Prostate gland (tissue), 2 donors: ENCODE results near the gene MATN1. TPM values are rescaled to one million over a fixed set of nuclear protein-coding genes. Genes with fewer than 3 reads are reported as not detected.

Experiments
- DNase-seq: peaks from one replicate; pipeline ENCODE4 v3.0.0-alpha.2; 2019; ENCODE audit warnings: low spot score
- H3K27ac ChIP-seq, 2 donors: fragments of 200-600 bp; sonication (generic); 2 replicates each; pipeline ENCODE4 v1.5.1; 2017 to 2019
- H3K27me3 ChIP-seq: fragments of 200-600 bp; sonication (generic); replicated peaks from 2 replicates; pipeline ENCODE4 v1.5.1; 2019; ENCODE audit not compliant: insufficient read depth
- H3K36me3 ChIP-seq, 2 donors: fragments of 200-600 bp; sonication (generic); 1 replicate in 1 of 2; 2 replicates in 1 of 2; pipeline versions ENCODE4 v1.5.1 to v1.8.1; 2017 to 2019
- H3K4me1 ChIP-seq: fragments of 200-600 bp; sonication (generic); replicated peaks from 2 replicates; pipeline ENCODE4 v1.5.1; 2019
- H3K4me3 ChIP-seq, 2 donors: fragments of 200-600 bp; sonication (generic); 2 replicates each; pipeline ENCODE4 v1.5.1; 2017 to 2019
- H3K9me3 ChIP-seq: fragments of 200-600 bp; sonication (generic); 2 replicates; pipeline ENCODE4 v1.5.1; 2017
- POLR2A ChIP-seq: fragments of 450-650 bp; IDR thresholded peaks from one replicate; pipeline ENCODE4 v1.6.1; 2016; ENCODE audit warnings: antibody characterized with exemption, mild to moderate bottlenecking
- POLR2AphosphoS5 ChIP-seq: sonication (generic); formaldehyde crosslinking; IDR thresholded peaks from one replicate; pipeline ENCODE4 v1.6.1; 2017; ENCODE audit warnings: antibody characterized with exemption
- WGBS: methylation state at CpG from one replicate; pipeline ENCODE4 v1.1.5; 2018; 5-methylcytosine and 5-hydroxymethylcytosine counted together
- intact Hi-C: fragments of 100-400 bp; cut with DNase I; formaldehyde crosslinking; loops from one replicate; pipeline ENCODE4 v1.14.2; 2022
- total RNA-seq, 2 donors: library from RNA; depleted of rRNA; stranded (reverse); fragments of >200 nt; gene quantifications; one replicate each; pipeline ENCODE4 v1.1.0, GENCODE V29; 2016
- TF ChIP-seq, protein P1 (sequence below), 4 experiments: fragments of 200-600 bp in 2 of 4; fragments of 450-650 bp in 2 of 4; sonication (generic) in 2 of 4; IDR thresholded peaks; 1 replicate in 3 of 4; 2 replicates in 1 of 4; pipeline ENCODE4 v1.5.1; 2016 to 2019; ENCODE audit warnings: antibody characterized with exemption in 4 of 4, mild to moderate bottlenecking in 2 of 4, moderate library complexity in 2 of 4

MATN1 gene, protein sequence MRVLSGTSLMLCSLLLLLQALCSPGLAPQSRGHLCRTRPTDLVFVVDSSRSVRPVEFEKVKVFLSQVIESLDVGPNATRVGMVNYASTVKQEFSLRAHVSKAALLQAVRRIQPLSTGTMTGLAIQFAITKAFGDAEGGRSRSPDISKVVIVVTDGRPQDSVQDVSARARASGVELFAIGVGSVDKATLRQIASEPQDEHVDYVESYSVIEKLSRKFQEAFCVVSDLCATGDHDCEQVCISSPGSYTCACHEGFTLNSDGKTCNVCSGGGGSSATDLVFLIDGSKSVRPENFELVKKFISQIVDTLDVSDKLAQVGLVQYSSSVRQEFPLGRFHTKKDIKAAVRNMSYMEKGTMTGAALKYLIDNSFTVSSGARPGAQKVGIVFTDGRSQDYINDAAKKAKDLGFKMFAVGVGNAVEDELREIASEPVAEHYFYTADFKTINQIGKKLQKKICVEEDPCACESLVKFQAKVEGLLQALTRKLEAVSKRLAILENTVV
- under 1 TPM in 1 of 2 donors, not detected in 1; 0.34 TPM for total RNA-seq

DNA sequence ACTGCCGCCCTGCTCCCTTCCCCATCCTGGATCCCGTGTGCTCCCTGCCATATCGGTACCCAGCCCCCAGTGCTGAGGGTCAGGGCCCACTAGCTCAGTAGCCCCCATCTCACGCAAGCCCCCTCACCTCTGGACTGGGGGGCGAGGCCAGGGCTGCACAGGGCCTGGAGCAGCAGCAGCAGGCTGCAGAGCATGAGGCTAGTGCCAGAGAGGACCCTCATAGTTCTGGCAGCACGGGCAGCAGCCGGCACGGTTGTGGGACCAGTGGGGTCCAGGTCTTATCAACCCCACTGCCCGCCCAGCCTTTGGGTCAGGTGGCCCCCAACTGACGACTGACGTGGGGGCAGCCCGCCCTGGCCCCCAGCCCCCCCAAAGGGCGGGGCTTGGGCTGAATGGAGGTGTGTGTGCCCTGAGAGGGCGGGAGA lies at the start of gene MATN1:
Gene MATN1, minus strand, starts transcription at position 255 of the 425 bp plus-strand sequence. Its CDS starts 34 bp downstream, at position 221.
- 85% methylated on average over 14 of the region's 14 CpGs for WGBS
- H3K4me3 ChIP-seq = no peak within 1 kb of the TSS
- H3K27me3 ChIP-seq = no peaks in the 10 kb centered on the region
- no peak within 1 kb of the TSS for H3K27ac ChIP-seq
- DNase-seq = no peak
- H3K4me1 ChIP-seq = peaks cover 6% of the 10 kb centered on the region
- TF ChIP-seq POLR2AphosphoS5 (no peak), POLR2A (no peak)
- TF ChIP-seq, protein P1, sequence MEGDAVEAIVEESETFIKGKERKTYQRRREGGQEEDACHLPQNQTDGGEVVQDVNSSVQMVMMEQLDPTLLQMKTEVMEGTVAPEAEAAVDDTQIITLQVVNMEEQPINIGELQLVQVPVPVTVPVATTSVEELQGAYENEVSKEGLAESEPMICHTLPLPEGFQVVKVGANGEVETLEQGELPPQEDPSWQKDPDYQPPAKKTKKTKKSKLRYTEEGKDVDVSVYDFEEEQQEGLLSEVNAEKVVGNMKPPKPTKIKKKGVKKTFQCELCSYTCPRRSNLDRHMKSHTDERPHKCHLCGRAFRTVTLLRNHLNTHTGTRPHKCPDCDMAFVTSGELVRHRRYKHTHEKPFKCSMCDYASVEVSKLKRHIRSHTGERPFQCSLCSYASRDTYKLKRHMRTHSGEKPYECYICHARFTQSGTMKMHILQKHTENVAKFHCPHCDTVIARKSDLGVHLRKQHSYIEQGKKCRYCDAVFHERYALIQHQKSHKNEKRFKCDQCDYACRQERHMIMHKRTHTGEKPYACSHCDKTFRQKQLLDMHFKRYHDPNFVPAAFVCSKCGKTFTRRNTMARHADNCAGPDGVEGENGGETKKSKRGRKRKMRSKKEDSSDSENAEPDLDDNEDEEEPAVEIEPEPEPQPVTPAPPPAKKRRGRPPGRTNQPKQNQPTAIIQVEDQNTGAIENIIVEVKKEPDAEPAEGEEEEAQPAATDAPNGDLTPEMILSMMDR (IDR thresholded peaks at IDR 0.05) = no peak
- H3K9me3 ChIP-seq = no peaks in the 10 kb centered on the region
- intact Hi-C loops = no loop called here
- H3K36me3 ChIP-seq = no peaks in the 10 kb centered on the region

DNA sequence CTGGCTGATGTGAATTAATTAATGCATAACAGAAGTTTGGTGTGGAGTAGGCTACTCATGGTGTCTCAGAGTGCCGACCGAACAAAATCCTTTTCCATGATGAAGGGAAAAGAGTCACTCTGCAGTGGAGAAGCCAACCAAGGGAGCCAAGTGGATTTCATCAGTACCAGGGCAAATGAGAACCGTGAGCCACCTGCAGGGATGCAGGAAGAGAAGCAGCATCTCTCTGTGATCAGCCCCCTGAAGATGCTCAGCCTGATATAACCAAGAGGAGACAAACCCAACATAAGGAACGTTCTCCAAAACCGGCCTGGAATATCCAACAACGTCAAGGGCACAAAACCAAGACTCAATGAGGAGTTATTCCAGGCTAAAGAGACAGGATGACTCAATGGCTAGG lies 47.6 kb upstream of the MATN1 start:
- no peak for TF ChIP-seq POLR2AphosphoS5
- TF ChIP-seq, protein P1 (IDR thresholded peaks at IDR 0.05) = no peak
- TF ChIP-seq POLR2A = no peak
- WGBS = 86% methylated on average over 6 of the region's 6 CpGs
- no peaks in the 10 kb centered on the region for H3K9me3 ChIP-seq

DNA sequence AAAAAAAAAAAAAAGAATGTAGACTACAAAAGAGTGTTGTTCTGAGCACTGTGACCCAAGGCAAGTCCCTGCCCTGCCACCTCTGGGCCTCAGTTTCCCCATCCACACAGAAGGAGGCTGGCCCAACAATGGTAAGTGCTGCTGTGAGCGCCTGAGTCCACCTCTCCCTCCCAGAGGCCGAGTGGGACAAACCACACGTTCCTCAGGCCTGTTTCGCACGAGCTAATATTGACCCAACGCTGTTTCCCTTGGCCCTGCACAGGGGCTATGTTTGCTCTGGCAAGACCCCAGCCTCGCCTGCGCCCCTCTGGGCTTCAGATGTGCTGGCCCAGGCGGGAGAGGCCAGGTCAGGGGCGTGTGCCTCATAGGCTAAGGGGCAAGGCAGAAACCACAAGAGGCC lies 46.8 kb upstream of the MATN1 start:
- no peak for TF ChIP-seq POLR2AphosphoS5
- TF ChIP-seq POLR2A = no peak
- TF ChIP-seq, protein P1 (IDR thresholded peaks at IDR 0.05) = no peak
- whole genome bisulfite sequencing = 76% methylated on average over 10 of the region's 10 CpGs
- Histone ChIP-seq H3K27me3 (no peaks in the 10 kb centered on the region), H3K36me3 (no peaks in the 10 kb centered on the region), H3K9me3 (no peaks in the 10 kb centered on the region), H3K4me3 (no peak overlapping the region), H3K4me1 (no peaks in the 10 kb centered on the region), H3K27ac (no peak overlapping the region)
- no peak for DNase-seq
- intact Hi-C loops = no loop called here

More for the DNA sequence above, 47.6 kb upstream of the MATN1 start:
- H3K4me3 ChIP-seq = no peak overlapping the region
- no peak for DNase-seq
- intact Hi-C loops = no loop called here
- no peak overlapping the region for H3K27ac ChIP-seq
- H3K27me3 ChIP-seq = no peaks in the 10 kb centered on the region
- no peaks in the 10 kb centered on the region for H3K4me1 ChIP-seq
- H3K36me3 ChIP-seq = no peaks in the 10 kb centered on the region

DNA sequence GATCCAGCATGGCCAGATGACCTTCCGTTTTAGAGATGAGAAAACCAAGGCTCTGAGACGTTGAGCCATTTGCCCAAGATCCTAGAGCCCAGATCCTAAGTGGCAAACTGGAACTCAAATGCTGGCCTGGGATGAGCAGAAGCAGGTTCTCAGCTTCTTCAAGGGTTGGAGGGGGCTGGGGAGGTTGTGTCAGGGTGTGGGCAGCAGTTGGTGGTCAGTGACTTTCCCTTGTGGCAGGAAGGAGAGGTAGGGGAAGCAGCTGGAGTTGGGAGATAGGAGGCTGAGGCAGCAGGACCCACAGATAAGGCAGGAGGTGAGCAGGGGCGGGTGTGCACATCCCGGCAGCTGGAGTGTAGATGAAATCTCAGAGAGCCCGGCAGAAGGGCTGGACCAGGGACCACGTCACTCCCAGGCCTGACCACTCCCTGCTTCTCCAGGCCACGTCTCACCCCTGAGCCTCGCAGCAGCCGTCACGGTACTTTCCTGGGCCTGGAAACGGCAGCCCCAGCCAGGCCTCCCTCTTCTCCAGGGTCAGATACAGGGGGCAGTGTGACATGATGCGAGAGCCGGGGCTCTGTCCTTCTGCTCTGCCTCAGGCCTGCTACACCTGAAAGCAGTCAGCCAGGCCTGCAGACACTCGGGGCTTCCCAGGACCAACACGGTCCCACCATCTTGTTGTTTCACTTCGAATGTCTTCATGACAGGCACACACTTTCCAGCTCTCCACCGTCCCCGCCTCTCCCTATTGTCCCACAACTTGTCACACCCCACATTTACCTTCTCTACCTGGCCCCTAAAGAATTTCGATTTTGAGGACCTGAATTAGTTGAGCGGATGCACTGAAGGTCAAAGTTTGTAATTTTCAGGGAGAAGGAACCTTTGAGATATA lies 45.7 kb upstream of the MATN1 start:
- 82% methylated on average over 20 of the region's 20 CpGs for WGBS
- intact Hi-C loops = no loop called here
- H3K27ac ChIP-seq = no peak overlapping the region
- H3K36me3 ChIP-seq = no peaks in the 10 kb centered on the region
- no peaks in the 10 kb centered on the region for H3K27me3 ChIP-seq
- no peak for DNase-seq
- H3K4me1 ChIP-seq = no peaks in the 10 kb centered on the region
- no peak overlapping the region for H3K4me3 ChIP-seq
- TF ChIP-seq, protein P1 (IDR thresholded peaks at IDR 0.05) = no peak
- TF ChIP-seq POLR2AphosphoS5 = no peak
- TF ChIP-seq POLR2A = no peak
- H3K9me3 ChIP-seq = no peaks in the 10 kb centered on the region
